KMS-11 (cell line): Measurements from ENCODE around the gene IRF8.

Experiments
- H2AFZ ChIP-seq: fragments of 200-600 bp; sonication (generic); 2 replicates; pipeline ENCODE4 v1.6.1; 2016; ENCODE audit warnings: antibody characterized with exemption, mixed run types, low read depth
- H3K27ac ChIP-seq: fragments of 200-600 bp; sonication (generic); 2 replicates; pipeline ENCODE4 v1.6.1; 2016; ENCODE audit warnings: mild to moderate bottlenecking, mixed run types
- H3K27me3 ChIP-seq: fragments of 200-600 bp; sonication (generic); 2 replicates; pipeline ENCODE4 v1.6.1; 2017; ENCODE audit warnings: mild to moderate bottlenecking, low read depth, mixed run types, moderate library complexity; ENCODE audit not compliant: insufficient read depth
- H3K36me3 ChIP-seq: fragments of 200-600 bp; sonication (generic); 2 replicates; pipeline ENCODE4 v1.6.1; 2017; ENCODE audit warnings: mild to moderate bottlenecking, mixed run types; ENCODE audit not compliant: insufficient read depth
- H3K4me1 ChIP-seq: fragments of 200-600 bp; sonication (generic); 2 replicates; pipeline ENCODE4 v1.6.1; 2016; ENCODE audit warnings: mild to moderate bottlenecking, low read depth, mixed run types; ENCODE audit not compliant: poor library complexity, severe bottlenecking
- H3K4me2 ChIP-seq: fragments of 200-600 bp; sonication (generic); 2 replicates; pipeline ENCODE4 v1.7.0; 2016; ENCODE audit warnings: mild to moderate bottlenecking, mixed run types
- H3K4me3 ChIP-seq: fragments of 200-600 bp; sonication (generic); IDR thresholded peaks from 2 replicates; pipeline ENCODE4 v1.6.1; 2017; ENCODE audit warnings: low read depth, low read length, mixed read lengths; ENCODE audit not compliant: insufficient read depth
- H3K79me2 ChIP-seq: fragments of 200-600 bp; sonication (generic); 2 replicates; pipeline ENCODE4 v1.6.1; 2016; ENCODE audit warnings: low read depth, mixed run types; ENCODE audit not compliant: insufficient read depth
- H3K9ac ChIP-seq: fragments of 200-600 bp; sonication (generic); 2 replicates; pipeline ENCODE4 v1.6.1; 2016; ENCODE audit warnings: mild to moderate bottlenecking, mixed run types
- H4K20me1 ChIP-seq: fragments of 200-600 bp; sonication (generic); 2 replicates; pipeline ENCODE4 v1.6.1; 2016; ENCODE audit warnings: mild to moderate bottlenecking, mixed run types; ENCODE audit not compliant: insufficient read depth
- CTCF ChIP-seq: fragments of 200-600 bp; sonication (generic); conservative IDR thresholded peaks from 2 replicates; pipeline ENCODE4 v1.6.1; 2017; ENCODE audit warnings: low read depth, mild to moderate bottlenecking, antibody characterized with exemption, low read length, moderate library complexity, mixed read lengths

IRF8 gene

GRCh38 chr16:85923153-85924021 is 24.4 kb downstream of the IRF8 start:
- peaks cover 25% of the 10 kb centered on the region for H3K27me3 ChIP-seq
- no peaks in the 10 kb centered on the region for H4K20me1 ChIP-seq
- H3K9ac ChIP-seq = no peak overlapping the region
- H3K4me2 ChIP-seq = no peak overlapping the region
- H3K27ac ChIP-seq = no peak overlapping the region
- H3K36me3 ChIP-seq = no peaks in the 10 kb centered on the region
- H3K79me2 ChIP-seq = no peaks in the 10 kb centered on the region
- no peak overlapping the region for H3K4me3 ChIP-seq
- no peak overlapping the region for H2AFZ ChIP-seq
- TF ChIP-seq CTCF = no peak
- no peaks in the 10 kb centered on the region for H3K4me1 ChIP-seq

- no peak overlapping the region for H3K27ac ChIP-seq
These were observed 25.7 kb downstream of the IRF8 start for GRCh38 chr16:85924675-85925074.

GRCh38 chr16:85926370-85926769 is 27.4 kb downstream of the IRF8 start:
- no peak overlapping the region for H2AFZ ChIP-seq

More at GRCh38 chr16:85924675-85925074, 25.7 kb downstream of the IRF8 start:
- no peak overlapping the region for H3K4me2 ChIP-seq
- H3K9ac ChIP-seq = no peak overlapping the region
- H3K4me3 ChIP-seq = no peak overlapping the region
- no peaks in the 10 kb centered on the region for H3K79me2 ChIP-seq
- H3K27me3 ChIP-seq = peaks cover 36% of the 10 kb centered on the region
- H3K36me3 ChIP-seq = no peaks in the 10 kb centered on the region
- TF ChIP-seq CTCF = no peak
- no peaks in the 10 kb centered on the region for H4K20me1 ChIP-seq
- no peak overlapping the region for H2AFZ ChIP-seq
- H3K4me1 ChIP-seq = no peaks in the 10 kb centered on the region

GRCh38 chr16:85927371-85927770 is 28.4 kb downstream of the IRF8 start:
- H4K20me1 ChIP-seq = no peaks in the 10 kb centered on the region
- TF ChIP-seq CTCF = no peak
- H3K4me2 ChIP-seq = no peak overlapping the region
- no peaks in the 10 kb centered on the region for H3K79me2 ChIP-seq
- no peaks in the 10 kb centered on the region for H3K4me1 ChIP-seq
- peaks cover 44% of the 10 kb centered on the region for H3K27me3 ChIP-seq
- H2AFZ ChIP-seq = no peak overlapping the region
- H3K9ac ChIP-seq = no peak overlapping the region
- H3K36me3 ChIP-seq = no peaks in the 10 kb centered on the region
- no peak overlapping the region for H3K27ac ChIP-seq
- no peak overlapping the region for H3K4me3 ChIP-seq

More at GRCh38 chr16:85926370-85926769, 27.4 kb downstream of the IRF8 start:
- H3K4me1 ChIP-seq = no peaks in the 10 kb centered on the region
- H3K4me3 ChIP-seq = no peak overlapping the region
- H4K20me1 ChIP-seq = no peaks in the 10 kb centered on the region
- no peaks in the 10 kb centered on the region for H3K79me2 ChIP-seq
- H3K9ac ChIP-seq = no peak overlapping the region
- TF ChIP-seq CTCF = no peak
- peaks cover 44% of the 10 kb centered on the region for H3K27me3 ChIP-seq
- no peak overlapping the region for H3K27ac ChIP-seq
- H3K36me3 ChIP-seq = no peaks in the 10 kb centered on the region
- no peak overlapping the region for H3K4me2 ChIP-seq
